Ovary (tissue), 9 donors: ENCODE results near the gene PLA2G4F. TPM values are rescaled to one million over a fixed set of nuclear protein-coding genes. Genes with fewer than 3 reads are reported as not detected.

Experiments used
- DNase-seq, 5 donors: peaks; one replicate each; pipeline ENCODE4 v3.0.0-alpha.2; 2019 to 2020
- H3K27ac ChIP-seq, 2 donors: fragments of 200-600 bp; one replicate each; pipeline versions ENCODE4 v1.5.1 to v1.8.0; 2019 to 2022
- H3K27me3 ChIP-seq: fragments of 200-600 bp; one replicate; pipeline ENCODE4 v1.8.0; 2022
- H3K36me3 ChIP-seq: fragments of 200-600 bp; sonication (generic); one replicate; pipeline ENCODE4 v1.5.1; 2019
- H3K4me1 ChIP-seq: one replicate; pipeline ENCODE4 v1.8.1; 2013; ENCODE audit warnings: mild to moderate bottlenecking, moderate library complexity; ENCODE audit not compliant: insufficient read depth
- H3K4me3 ChIP-seq: fragments of 200-600 bp; sonication (generic); one replicate; pipeline ENCODE4 v1.5.1; 2017
- H3K9me3 ChIP-seq, 2 donors: fragments of 200-600 bp in 1 of 2; sonication (generic) in 1 of 2; one replicate each; pipeline versions ENCODE4 v1.5.1 to v1.8.1; 2013 to 2019; ENCODE audit warnings: mild to moderate bottlenecking in 1 of 2, moderate library complexity in 1 of 2
- CTCF ChIP-seq, 3 donors: fragments of 450-650 bp in 2 of 3; fragments of 200-600 bp in 1 of 3; IDR thresholded peaks; one replicate each; pipeline versions ENCODE4 v1.5.1 to v1.8.0; 2016 to 2022; ENCODE audit warnings: antibody characterized with exemption in 3 of 3, mild to moderate bottlenecking in 1 of 3
- EP300 ChIP-seq: sonication (generic); formaldehyde crosslinking; IDR thresholded peaks from one replicate; pipeline ENCODE4 v1.6.1; 2017; ENCODE audit warnings: antibody characterized with exemption
- POLR2A ChIP-seq: fragments of 450-650 bp; IDR thresholded peaks from one replicate; pipeline ENCODE4 v1.6.1; 2017; ENCODE audit warnings: antibody characterized with exemption, mild to moderate bottlenecking, moderate library complexity
- WGBS, 3 donors: extraction: QIAGEN DNeasy Blood & Tissue Kit in 1 of 3; methylation state at CpG; one replicate each; pipeline versions ENCODE4 v1.1.5 to v1.1.7; 2013 to 2017; 5-methylcytosine and 5-hydroxymethylcytosine counted together
- intact Hi-C, 4 donors: fragments of 100-400 bp; cut with DNase I; formaldehyde crosslinking; loops; one replicate each; pipeline versions ENCODE4 v1.11.0 to v1.15.1; 2022 to 2023
- polyA plus RNA-seq, 2 donors: library from polyadenylated mRNA; stranded (reverse); fragments of 200-250 nt in 1 of 2; fragments of 350-450 nt in 1 of 2; fragmentation: Illumina TruSeq in 1 of 2; extraction: RNeasy Lipid Tissue Mini Kit (QIAGEN cat#74804) in 1 of 2; gene quantifications; one replicate each; pipeline ENCODE4 v1.2.3, GENCODE V29; 2013 to 2014
- total RNA-seq, 7 donors: library from RNA; depleted of rRNA in 2 of 7; stranded (reverse); fragments of >200 nt in 2 of 7; fragmentation: NEBNext Ultra II Directional in 3 of 7; extraction: Animal tissue kit (Norgen Biotek cat#: 25700) in 3 of 7; gene quantifications; one replicate each; pipeline versions ENCODE4 v1.1.0 to v1.2.4, GENCODE V29; 2016 to 2023
- donor health status: DM: no; HTN: no; CAD: no; lungs with moderate emphysema.
- donor health status: DM: no; HTN: no; CAD: no.
- donor health status: Bipolar disorder and iron deficiency.
- donor health status: DM: yes; HTN: yes; CAD: no.
- donor health status: DM: no; HTN: no; CAD: no.
- donor health status: DM: yes; HTN: yes; CAD: no.

The PLA2G4F gene
- total and polyA plus RNA-seq, 9 donors: 0.07 to 0.23 (median 0.17) TPM; not detected in 5

GRCh38 chr15:42199126-42199525 lies 42.7 kb upstream of the PLA2G4F start:
- 87 to 96% (median 94%) methylated on average over 5 of the region's 5 CpGs for WGBS, 3 donors
- no peaks in the 10 kb centered on the region for H3K36me3 ChIP-seq

GRCh38 chr15:42198516-42198915 lies 42.1 kb upstream of the PLA2G4F start:
- TF ChIP-seq POLR2A (no peak), EP300 (no peak), CTCF (IDR thresholded peaks at IDR 0.05) (no peak)
- Histone ChIP-seq H3K27ac (no peak overlapping the region), H3K27me3 (no peaks in the 10 kb centered on the region), H3K4me1 (no peaks in the 10 kb centered on the region), H3K9me3 (no peaks in the 10 kb centered on the region), H3K36me3 (no peaks in the 10 kb centered on the region), H3K4me3 (no peak overlapping the region)
- 95 to 100% (median 97%) methylated on average over 1 of the region's 1 CpG for WGBS, 3 donors
- DNase-seq: no peak
- intact Hi-C loops: no loop called here

More at GRCh38 chr15:42199126-42199525, 42.7 kb upstream of the PLA2G4F start:
- DNase-seq: no peak
- Histone ChIP-seq H3K4me3 (no peak overlapping the region), H3K27me3 (no peaks in the 10 kb centered on the region), H3K4me1 (no peaks in the 10 kb centered on the region), H3K9me3 (no peaks in the 10 kb centered on the region), H3K27ac (no peak overlapping the region)
- no peak for TF ChIP-seq EP300
- no peak for TF ChIP-seq CTCF (IDR thresholded peaks at IDR 0.05)
- no peak for TF ChIP-seq POLR2A
- intact Hi-C loops: no loop called here

GRCh38 chr15:42194513-42194912 lies 38.1 kb upstream of the PLA2G4F start:
- Histone ChIP-seq H3K36me3 (no peaks in the 10 kb centered on the region), H3K4me1 (no peaks in the 10 kb centered on the region), H3K27me3 (no peaks in the 10 kb centered on the region), H3K27ac (no peak overlapping the region), H3K9me3 (no peaks in the 10 kb centered on the region), H3K4me3 (no peak overlapping the region)
- 94 to 95% (median 95%) methylated on average over 5 of the region's 5 CpGs for WGBS, 3 donors
- intact Hi-C loops: no loop called here
- TF ChIP-seq EP300 (no peak), CTCF (IDR thresholded peaks at IDR 0.05) (no peak), POLR2A (no peak)
- DNase-seq: no peak

GRCh38 chr15:42193383-42193782 lies 36.9 kb upstream of the PLA2G4F start:
- Histone ChIP-seq H3K36me3 (no peaks in the 10 kb centered on the region), H3K9me3 (no peaks in the 10 kb centered on the region)
- intact Hi-C loops: no loop called here

More at GRCh38 chr15:42193383-42193782, 36.9 kb upstream of the PLA2G4F start:
- WGBS, 3 donors: 93 to 96% (median 94%) methylated on average over 3 of the region's 3 CpGs
- Histone ChIP-seq H3K27me3 (no peaks in the 10 kb centered on the region), H3K4me3 (no peak overlapping the region), H3K27ac (no peak overlapping the region), H3K4me1 (no peaks in the 10 kb centered on the region)
- TF ChIP-seq POLR2A: no peak
- no peak for TF ChIP-seq EP300
- no peak for TF ChIP-seq CTCF (IDR thresholded peaks at IDR 0.05)
- DNase-seq: no peak
